ENCODE measurements around the gene MYCL. TPM values are rescaled to one million over a fixed set of nuclear protein-coding genes. Genes with fewer than 3 reads are reported as not detected.
"Not testable (repeated sequence)": the region's sequence is repeated elsewhere in the genome, so short reads cannot be mapped to it uniquely, and the experiment has no call there.

The MYCL gene
- polyA plus RNA-seq, 2 of the 4 experiments (the other 2 are of a cell fraction) = 0.68 to 1.3 TPM

GRCh38 chr1:39876144-39876543 lies 25.6 kb downstream of the MYCL start:
- ATAC-seq = no peak
- TF ChIP-seq EHF (CRISPR knock-in tag; IDR thresholded peaks at IDR 0.05) (no peak), CBX2 (IDR thresholded peaks at IDR 0.05; ENCODE audit: borderline replicate concordance, low read depth) (no peak), FOSB (CRISPR knock-in tag; IDR thresholded peaks at IDR 0.05) (no peak)
- Histone ChIP-seq H3K4me2 (no peak overlapping the region), H3K9me3 (no peaks in the 10 kb centered on the region), H3K4me1 (peaks cover 14% of the 10 kb centered on the region), H3K4me3 (no peak overlapping the region), H3K27ac (no peak overlapping the region)
- ChIA-PET CTCF (no interaction called here), POLR2A (no interaction called here)
- DNase-seq (ENCODE audit: low read depth in 1 of 2, low spot score in 1 of 2) = no peak
- no peak for FAIRE-seq

GRCh38 chr1:39872698-39873097 lies 29.0 kb downstream of the MYCL start:
- Histone ChIP-seq H3K4me3 (no peak overlapping the region), H3K27ac (no peak overlapping the region), H3K4me1 (peaks cover 7% of the 10 kb centered on the region; the same call in 2 of the 3 replicates), H3K9me3 (no peaks in the 10 kb centered on the region), H3K4me2 (no peak overlapping the region)
- WGBS (ENCODE audit: missing lambda C conversion rate) = 93% methylated on average over 1 of the region's 1 CpG
- CTCF ChIA-PET = interaction anchor here (0.8 to 0.9 kb wide), 2 partner anchors 43 to 47 kb away, joined by 3 to 4 read pairs; no protein-coding TSS in a partner anchor
- no peak for FAIRE-seq
- no peak for DNase-seq (ENCODE audit: low read depth in 1 of 2, low spot score in 1 of 2)
- no peak for ATAC-seq
- POLR2A ChIA-PET = interaction anchor here (0.6 kb wide), 1 partner anchor 117 kb away, joined by 3 read pairs; no protein-coding TSS in a partner anchor
- TF ChIP-seq NPAS2 (CRISPR knock-in tag; IDR thresholded peaks at IDR 0.05; ENCODE audit: borderline replicate concordance) = no peak
- no peak for TF ChIP-seq HEYL (CRISPR knock-in tag; IDR thresholded peaks at IDR 0.05)

DNA sequence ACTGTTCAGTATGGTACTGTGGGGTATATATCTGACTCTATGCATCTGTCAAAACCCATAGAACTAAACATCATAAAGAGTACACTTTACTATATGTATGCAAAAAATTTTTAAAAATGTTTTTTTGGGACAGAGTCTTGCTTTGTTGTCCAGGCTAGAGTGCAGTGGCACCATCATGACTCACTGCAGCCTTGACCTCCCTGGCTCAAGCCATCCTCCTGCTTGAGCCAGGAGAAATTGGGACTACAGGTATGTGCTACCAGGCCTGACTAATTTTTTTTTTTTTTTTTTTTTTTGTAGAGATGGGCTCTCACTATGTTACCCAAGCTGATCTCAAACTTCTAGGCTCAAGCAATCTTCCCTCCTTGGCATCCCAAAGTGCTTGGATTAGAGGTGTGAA lies 29.9 kb downstream of the MYCL start:
- H3K4me2 ChIP-seq = no peak overlapping the region
- no peak for FAIRE-seq
- peaks cover 7% of the 10 kb centered on the region; the same call in 2 of the 3 replicates for H3K4me1 ChIP-seq
- TF ChIP-seq PHF8 (IDR thresholded peaks at IDR 0.05; ENCODE audit: borderline replicate concordance, low read depth) (no peak), JUNB (IDR thresholded peaks at IDR 0.05) (no peak), HOXA7 (CRISPR knock-in tag; IDR thresholded peaks at IDR 0.05) (no peak), EHF (CRISPR knock-in tag; IDR thresholded peaks at IDR 0.05) (no peak), NFE2L2 (conservative IDR thresholded peaks at IDR 0.05; ENCODE audit: low read length) (no peak), KDM5A (IDR thresholded peaks at IDR 0.05) (no peak), POLR2A (IDR thresholded peaks at IDR 0.05; ENCODE audit: low read length) (no peak), CBX8 (IDR thresholded peaks at IDR 0.05) (no peak), EP300 (IDR thresholded peaks at IDR 0.05) (no peak), FOXS1 (CRISPR knock-in tag; IDR thresholded peaks at IDR 0.05) (no peak), GATA3 (IDR thresholded peaks at IDR 0.05; ENCODE audit: borderline replicate concordance) (no peak), MYC (IDR thresholded peaks at IDR 0.05; ENCODE audit: borderline replicate concordance, low read length) (no peak), TP53 (CRISPR knock-in tag; IDR thresholded peaks at IDR 0.05) (no peak), POLR2AphosphoS2 (conservative IDR thresholded peaks at IDR 0.05; ENCODE audit: low read length) (no peak), SREBF2 (IDR thresholded peaks at IDR 0.05) (no peak), E2F6 (IDR thresholded peaks at IDR 0.05; ENCODE audit: borderline replicate concordance, low read depth) (no peak), BHLHE40 (IDR thresholded peaks at IDR 0.05; ENCODE audit: low read depth, low read length) (no peak), RNF2 (IDR thresholded peaks at IDR 0.05; ENCODE audit: borderline replicate concordance, low read depth) (no peak)
- no peak for DNase-seq (ENCODE audit: low read depth in 1 of 2, low spot score in 1 of 2)
- no peaks in the 10 kb centered on the region for H3K9me3 ChIP-seq
- POLR2A ChIA-PET = no interaction called here
- ATAC-seq = no peak
- no peak overlapping the region for H3K4me3 ChIP-seq
- CTCF ChIA-PET = no interaction called here
- no peak overlapping the region for H3K27ac ChIP-seq

DNA sequence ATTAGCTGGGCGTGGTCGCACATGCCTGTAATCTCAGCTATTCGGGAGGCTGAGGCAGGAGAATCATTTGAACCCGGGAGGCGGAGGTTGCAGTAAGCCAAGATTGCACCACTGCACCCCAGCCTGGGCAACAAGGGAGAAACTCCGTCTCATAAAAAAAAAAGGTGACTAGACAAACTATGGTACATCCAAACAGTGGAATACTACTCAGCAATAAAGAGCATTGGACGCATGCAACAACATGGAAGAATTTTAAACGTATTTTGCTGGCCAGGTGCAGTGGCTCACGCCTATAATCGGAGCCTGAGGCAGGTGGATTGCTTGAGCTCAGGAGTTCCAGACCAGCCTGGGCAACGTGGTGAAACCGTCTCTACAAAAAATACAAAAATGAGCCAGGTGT lies 30.7 kb downstream of the MYCL start:
- WGBS (ENCODE audit: missing lambda C conversion rate) = 95% methylated on average over 12 of the region's 12 CpGs
- H3K27ac ChIP-seq; H3K4me2 ChIP-seq; POLR2A ChIA-PET; H3K4me3 ChIP-seq; H3K4me1 ChIP-seq; H3K9me3 ChIP-seq; CTCF ChIA-PET; ATAC-seq; FAIRE-seq; DNase-seq (ENCODE audit: low read depth in 1 of 2, low spot score in 1 of 2): not testable (repeated sequence)

DNA sequence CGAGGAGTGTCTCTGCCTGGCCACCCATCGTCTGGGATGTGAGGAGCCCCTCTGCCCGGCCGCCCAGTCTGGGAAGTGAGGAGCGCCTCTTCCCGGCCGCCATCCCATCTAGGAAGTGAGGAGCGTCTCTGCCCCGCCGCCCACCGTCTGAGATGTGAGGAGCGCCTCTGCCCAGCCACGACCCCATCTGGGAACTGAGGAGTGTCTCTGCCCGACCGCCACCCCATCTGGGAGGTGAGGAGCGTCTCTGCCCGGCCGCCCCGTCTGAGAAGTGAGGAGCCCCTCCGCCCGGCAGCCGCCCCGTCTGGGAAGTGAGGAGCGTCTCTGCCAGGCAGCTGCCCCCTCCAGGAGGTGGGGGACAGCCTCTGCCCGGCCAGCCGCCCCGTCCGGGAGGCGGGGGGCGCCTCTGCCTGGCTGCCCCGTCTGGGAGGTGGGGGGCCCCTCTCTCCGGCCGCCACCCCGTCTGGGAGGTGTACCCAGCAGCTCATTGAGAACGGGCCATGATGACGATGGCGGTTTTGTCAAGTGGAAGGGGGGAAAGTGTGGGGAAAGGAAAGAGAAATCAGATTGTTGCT lies 32.1 kb downstream of the MYCL start:
- H3K4me1 ChIP-seq; CTCF ChIA-PET; H3K9me3 ChIP-seq; H3K4me3 ChIP-seq; H3K4me2 ChIP-seq; POLR2A ChIA-PET; H3K27ac ChIP-seq; FAIRE-seq; DNase-seq (ENCODE audit: low read depth in 1 of 2, low spot score in 1 of 2); ATAC-seq: not testable (repeated sequence)
- WGBS (ENCODE audit: missing lambda C conversion rate) = 95% methylated on average over 8 of the region's 37 CpGs

Measured in A549 (cell line).